ENCODE data around the gene LIPC. TPM values are rescaled to one million over a fixed set of nuclear protein-coding genes. Genes with fewer than 3 reads are reported as not detected.

Gene LIPC
- total and polyA plus RNA-seq, 2 experiments from 2014 or later, result 0.43 to 0.63 TPM

GRCh38 chr15:58453931-58454793 is 22.4 kb downstream of the LIPC start:
- H3K9me3 ChIP-seq (ENCODE audit: low read depth), result no peaks in the 10 kb centered on the region
- in situ Hi-C loops (cut with MboI), result no loop called here
- H3F3A ChIP-seq (ENCODE audit: insufficient read depth), result peaks cover 5% of the 10 kb centered on the region
- H3K36me3 ChIP-seq (ENCODE audit: low read depth), result no peaks in the 10 kb centered on the region
- H2AFZ ChIP-seq, result no peak overlapping the region
- H3K27me3 ChIP-seq (replicated peaks; ENCODE audit: insufficient read depth), result no peaks in the 10 kb centered on the region
- no peak for TF ChIP-seq EZH2phosphoT487 (IDR thresholded peaks at IDR 0.05; ENCODE audit: insufficient read depth, low read depth)
- no peak for TF ChIP-seq EZH2 (IDR thresholded peaks at IDR 0.05; ENCODE audit: insufficient read depth, poor library complexity, severe bottlenecking)
- H3K27ac ChIP-seq, result no peak overlapping the region
- no peak overlapping the region for H3K9ac ChIP-seq
- peak; percentile 16 for DNase-seq
- no peaks in the 10 kb centered on the region for H3K9me2 ChIP-seq (ENCODE audit: insufficient read depth)
- peaks cover 22% of the 10 kb centered on the region for H3K4me1 ChIP-seq (ENCODE audit: insufficient read depth)
- no peak overlapping the region for H3K4me2 ChIP-seq (ENCODE audit: unreplicated experiment)
- no peaks in the 10 kb centered on the region for H3K79me2 ChIP-seq (ENCODE audit: insufficient read depth)
- H4K20me1 ChIP-seq (ENCODE audit: insufficient read depth), result no peaks in the 10 kb centered on the region
- WGBS, 2 experiments (ENCODE audit: low coverage in 1 of 2, low lambda C conversion rate in 2 of 2, missing lambda C conversion rate in 2 of 2), result 77 to 86% methylated on average over 5 of the region's 5 CpGs
- no peak overlapping the region for H3K4me3 ChIP-seq

GRCh38 chr15:58454950-58455401 is 23.2 kb downstream of the LIPC start:
- no peak overlapping the region for H3K27ac ChIP-seq
- no peaks in the 10 kb centered on the region for H3K79me2 ChIP-seq (ENCODE audit: insufficient read depth)
- no peaks in the 10 kb centered on the region for H3K9me2 ChIP-seq (ENCODE audit: insufficient read depth)
- H3K9ac ChIP-seq, result no peak overlapping the region
- no peaks in the 10 kb centered on the region for H4K20me1 ChIP-seq (ENCODE audit: insufficient read depth)
- H3F3A ChIP-seq (ENCODE audit: insufficient read depth), result peaks cover 5% of the 10 kb centered on the region
- peaks cover 22% of the 10 kb centered on the region for H3K4me1 ChIP-seq (ENCODE audit: insufficient read depth)
- no peak for DNase-seq
- H3K36me3 ChIP-seq (ENCODE audit: low read depth), result no peaks in the 10 kb centered on the region
- no peak overlapping the region for H3K4me2 ChIP-seq (ENCODE audit: unreplicated experiment)
- no peak overlapping the region for H3K4me3 ChIP-seq
- TF ChIP-seq EZH2 (IDR thresholded peaks at IDR 0.05; ENCODE audit: insufficient read depth, poor library complexity, severe bottlenecking), result no peak
- TF ChIP-seq EZH2phosphoT487 (IDR thresholded peaks at IDR 0.05; ENCODE audit: insufficient read depth, low read depth), result no peak
- in situ Hi-C loops (cut with MboI), result no loop called here
- 94 to 97% methylated on average over 3 of the region's 3 CpGs for WGBS, 2 experiments (ENCODE audit: low coverage in 1 of 2, low lambda C conversion rate in 2 of 2, missing lambda C conversion rate in 2 of 2)
- H3K27me3 ChIP-seq (replicated peaks; ENCODE audit: insufficient read depth), result no peaks in the 10 kb centered on the region
- H3K9me3 ChIP-seq (ENCODE audit: low read depth), result no peaks in the 10 kb centered on the region
- H2AFZ ChIP-seq, result no peak overlapping the region

- Histone ChIP-seq H3K4me2 (ENCODE audit: unreplicated experiment) (peak overlapping the region; percentile 50), H2AFZ (no peak overlapping the region), H3K9ac (no peak overlapping the region; the same call in 1 of the 2 replicates), H3F3A (ENCODE audit: insufficient read depth) (peaks cover 5% of the 10 kb centered on the region), H3K79me2 (ENCODE audit: insufficient read depth) (no peaks in the 10 kb centered on the region), H3K9me3 (ENCODE audit: low read depth) (no peaks in the 10 kb centered on the region), H3K4me1 (ENCODE audit: insufficient read depth) (peaks cover 22% of the 10 kb centered on the region), H4K20me1 (ENCODE audit: insufficient read depth) (no peaks in the 10 kb centered on the region), H3K9me2 (ENCODE audit: insufficient read depth) (no peaks in the 10 kb centered on the region), H3K27me3 (replicated peaks; ENCODE audit: insufficient read depth) (no peaks in the 10 kb centered on the region), H3K36me3 (ENCODE audit: low read depth) (no peaks in the 10 kb centered on the region), H3K27ac (peak overlapping the region; percentile 40), H3K4me3 (no peak overlapping the region)
- TF ChIP-seq EZH2phosphoT487 (IDR thresholded peaks at IDR 0.05; ENCODE audit: insufficient read depth, low read depth), result no peak
- no peak for TF ChIP-seq EZH2 (IDR thresholded peaks at IDR 0.05; ENCODE audit: insufficient read depth, poor library complexity, severe bottlenecking)
- peak; percentile 90 for DNase-seq
- in situ Hi-C loops (cut with MboI), result no loop called here
- WGBS, 2 experiments (ENCODE audit: low coverage in 1 of 2, low lambda C conversion rate in 2 of 2, missing lambda C conversion rate in 2 of 2), result 32 to 35% methylated on average over 7 of the region's 7 CpGs
Measured at GRCh38 chr15:58457466-58457965, 25.7 kb downstream of the LIPC start.

- peak overlapping the region; percentile 50 for H3K4me2 ChIP-seq (ENCODE audit: unreplicated experiment)
Measured at GRCh38 chr15:58458076-58458475, 26.3 kb downstream of the LIPC start.

More at GRCh38 chr15:58458076-58458475, 26.3 kb downstream of the LIPC start:
- no peaks in the 10 kb centered on the region for H3K36me3 ChIP-seq (ENCODE audit: low read depth)
- peak overlapping the region; percentile 40 for H3K27ac ChIP-seq
- no peak overlapping the region for H2AFZ ChIP-seq
- no peak overlapping the region; the same call in 1 of the 2 replicates for H3K9ac ChIP-seq
- H4K20me1 ChIP-seq (ENCODE audit: insufficient read depth), result no peaks in the 10 kb centered on the region
- H3K9me3 ChIP-seq (ENCODE audit: low read depth), result no peaks in the 10 kb centered on the region
- peaks cover 22% of the 10 kb centered on the region for H3K4me1 ChIP-seq (ENCODE audit: insufficient read depth)
- in situ Hi-C loops (cut with MboI), result no loop called here
- no peak for DNase-seq
- H3K79me2 ChIP-seq (ENCODE audit: insufficient read depth), result no peaks in the 10 kb centered on the region
- 90 to 93% methylated on average over 3 of the region's 3 CpGs for WGBS, 2 experiments (ENCODE audit: low coverage in 1 of 2, low lambda C conversion rate in 2 of 2, missing lambda C conversion rate in 2 of 2)
- TF ChIP-seq EZH2 (IDR thresholded peaks at IDR 0.05; ENCODE audit: insufficient read depth, poor library complexity, severe bottlenecking) (no peak), EZH2phosphoT487 (IDR thresholded peaks at IDR 0.05; ENCODE audit: insufficient read depth, low read depth) (no peak)
- H3K27me3 ChIP-seq (replicated peaks; ENCODE audit: insufficient read depth), result no peaks in the 10 kb centered on the region
- H3K9me2 ChIP-seq (ENCODE audit: insufficient read depth), result no peaks in the 10 kb centered on the region
- H3K4me3 ChIP-seq, result no peak overlapping the region
- peaks cover 5% of the 10 kb centered on the region for H3F3A ChIP-seq (ENCODE audit: insufficient read depth)

All from GM23248 (cell line).